Large intestine (tissue), 3 donors: ENCODE measurements around the gene OPN1LW. TPM values are rescaled to one million over a fixed set of nuclear protein-coding genes. Genes with fewer than 3 reads are reported as not detected.
"Not testable (repeated sequence)": the region's sequence is repeated elsewhere in the genome, so short reads cannot be mapped to it uniquely, and the experiment has no call there.

Experiments
- DNase-seq, 2 donors: peaks; one replicate each; pipeline versions ENCODE4 v3.0.0 to v3.0.0-alpha.2; 2013
- H3K27ac ChIP-seq: one replicate; pipeline ENCODE4 v1.5.1; 2013; ENCODE audit warnings: low read length
- H3K27me3 ChIP-seq: 2 replicates; pipeline ENCODE4 v1.6.1; 2013; ENCODE audit warnings: low read length; ENCODE audit not compliant: control insufficient read depth, insufficient read depth
- H3K36me3 ChIP-seq: 2 replicates; pipeline ENCODE4 v1.6.1; 2013; ENCODE audit warnings: low read length; ENCODE audit not compliant: control insufficient read depth, insufficient read depth
- H3K4me1 ChIP-seq: one replicate; pipeline ENCODE4 v1.6.1; 2013; ENCODE audit warnings: low read length; ENCODE audit not compliant: control insufficient read depth, insufficient read depth
- H3K4me3 ChIP-seq: one replicate; pipeline ENCODE4 v1.5.1; 2013; ENCODE audit warnings: low read length
- H3K9me3 ChIP-seq: one replicate; pipeline ENCODE4 v1.6.1; 2013; ENCODE audit warnings: mild to moderate bottlenecking, low read depth, low read length, moderate library complexity; ENCODE audit not compliant: control insufficient read depth
- WGBS: methylation state at CpG from one replicate; pipeline ENCODE4 v1.1.5; 2013; ENCODE audit warnings: low lambda C conversion rate; ENCODE audit not compliant: insufficient coverage; 5-methylcytosine and 5-hydroxymethylcytosine counted together
- polyA plus RNA-seq: library from polyadenylated mRNA; unstranded; fragments of 120-200 nt; gene quantifications from one replicate; pipeline ENCODE4 v1.2.1, GENCODE V29; 2013

The OPN1LW gene
- polyA plus RNA-seq, 1 donor, result not detected

DNA sequence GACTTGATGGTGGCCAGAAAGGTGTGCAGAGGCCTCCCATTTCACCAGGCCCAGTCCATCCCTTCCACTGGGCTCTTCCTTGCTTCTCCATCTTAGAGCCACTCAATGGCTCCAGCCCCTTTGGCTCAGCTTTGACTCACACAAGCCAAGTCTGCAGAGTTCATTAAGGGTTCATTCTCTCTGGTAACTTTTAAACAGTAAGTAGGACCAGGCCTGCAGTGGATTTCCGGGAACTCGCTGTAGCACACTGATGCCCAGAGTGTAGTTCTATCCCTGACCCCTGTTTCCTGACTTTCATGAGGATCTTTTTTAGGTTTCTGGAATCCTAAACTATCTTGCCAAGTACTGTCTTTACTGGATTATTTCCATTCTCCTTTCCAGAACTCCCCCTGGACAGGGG lies 13.2 kb downstream of the OPN1LW start:
- not testable (repeated sequence) for H3K9me3 ChIP-seq

DNA sequence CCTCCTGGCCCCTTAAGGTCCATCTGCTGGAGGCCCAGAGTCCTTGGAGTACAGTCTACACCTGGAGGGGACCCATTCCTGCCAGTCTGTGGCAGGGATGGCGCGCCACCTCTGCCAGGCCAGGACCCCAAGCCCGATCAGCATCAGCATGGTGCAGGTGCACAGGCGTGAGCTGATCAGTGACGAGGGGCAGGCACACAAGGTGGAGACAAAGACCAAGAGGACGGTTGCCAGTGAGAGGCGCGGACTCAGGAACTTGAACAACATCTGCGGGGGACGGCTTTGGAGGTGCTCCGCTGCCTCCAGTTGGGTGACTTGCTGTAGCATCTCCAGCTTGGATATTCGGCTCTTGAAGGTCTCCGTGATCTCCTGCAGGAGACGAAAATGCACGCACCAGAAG lies 15.3 kb downstream of the OPN1LW start:
- H3K27me3 ChIP-seq, DNase-seq, H3K4me3 ChIP-seq, H3K4me1 ChIP-seq, H3K9me3 ChIP-seq, H3K27ac ChIP-seq, H3K36me3 ChIP-seq: not testable (repeated sequence)
- WGBS, result no CpG with 5 or more reads among the region's 15 CpGs

More for the DNA sequence above, 13.2 kb downstream of the OPN1LW start:
- H3K4me1 ChIP-seq, H3K36me3 ChIP-seq, H3K27ac ChIP-seq, H3K27me3 ChIP-seq, H3K4me3 ChIP-seq, DNase-seq: not testable (repeated sequence)
- WGBS, result no CpG with 5 or more reads among the region's 2 CpGs

DNA sequence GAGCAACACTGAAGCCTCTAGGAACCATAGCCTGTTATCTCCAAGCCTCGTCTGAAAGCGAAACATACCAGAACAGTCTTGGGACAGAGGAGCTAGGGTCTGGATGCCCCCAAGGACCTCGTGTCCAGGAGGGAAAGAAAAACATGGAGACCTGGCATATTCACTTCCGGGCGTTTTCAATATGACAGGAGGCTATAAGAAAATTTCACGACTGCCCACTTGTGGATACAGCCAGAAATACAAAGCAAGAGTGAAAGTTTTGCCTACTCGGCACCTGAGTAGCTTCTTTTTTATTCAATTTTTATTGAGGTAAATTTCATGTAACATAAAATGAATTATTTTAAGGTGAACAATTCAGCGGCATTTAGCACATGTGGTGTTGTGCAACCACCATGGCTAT lies 20.9 kb downstream of the OPN1LW start:
- DNase-seq, H3K27ac ChIP-seq, H3K9me3 ChIP-seq, H3K27me3 ChIP-seq, H3K36me3 ChIP-seq, H3K4me1 ChIP-seq, H3K4me3 ChIP-seq: not testable (repeated sequence)
- no CpG with 5 or more reads among the region's 8 CpGs for WGBS

DNA sequence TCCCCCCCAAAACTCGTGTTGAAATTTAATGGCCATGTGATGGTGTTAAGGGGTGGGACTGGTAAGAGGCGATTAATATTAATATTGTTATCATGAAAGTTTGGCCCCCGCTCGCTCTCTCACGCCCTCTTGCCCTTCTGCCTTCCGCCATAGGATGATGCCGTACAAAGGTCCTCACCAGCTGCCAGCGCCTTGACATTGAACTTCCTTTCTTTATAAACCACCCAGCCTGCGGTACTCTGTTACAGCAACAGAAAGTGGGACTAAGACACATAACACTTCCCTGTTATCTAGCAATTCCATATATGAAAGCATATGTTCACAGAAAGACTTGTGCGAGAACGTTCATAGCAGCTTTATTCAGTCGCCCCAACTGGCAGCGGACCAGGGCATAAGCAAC lies 24.3 kb downstream of the OPN1LW start:
- not testable (repeated sequence) for H3K27ac ChIP-seq, H3K9me3 ChIP-seq, H3K27me3 ChIP-seq, H3K4me3 ChIP-seq, DNase-seq, H3K36me3 ChIP-seq, H3K4me1 ChIP-seq
- no CpG with 5 or more reads among the region's 13 CpGs for WGBS

DNA sequence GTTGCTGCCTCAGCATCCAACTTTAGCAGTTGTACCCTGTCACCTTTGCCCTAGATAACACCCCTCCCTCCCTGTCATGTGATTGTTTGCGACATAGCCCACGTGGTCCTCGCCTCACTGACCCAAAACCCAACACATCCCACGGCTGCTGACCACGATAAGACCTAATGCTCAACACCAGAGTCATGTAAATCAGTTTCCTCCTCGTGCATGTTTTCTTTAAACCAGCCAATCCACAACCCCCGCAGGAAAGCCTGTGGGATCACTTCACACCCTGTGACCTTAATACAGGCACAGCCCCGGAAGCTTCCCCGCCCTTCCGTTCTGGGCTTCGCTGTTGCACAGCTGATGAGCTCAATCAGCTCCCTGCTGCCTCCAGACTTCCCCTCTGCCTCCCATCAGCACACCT lies 28.5 kb downstream of the OPN1LW start:
- H3K36me3 ChIP-seq, H3K27me3 ChIP-seq, H3K4me1 ChIP-seq, DNase-seq, H3K4me3 ChIP-seq, H3K27ac ChIP-seq, H3K9me3 ChIP-seq: not testable (repeated sequence)
- WGBS, result no CpG with 5 or more reads among the region's 11 CpGs

DNA sequence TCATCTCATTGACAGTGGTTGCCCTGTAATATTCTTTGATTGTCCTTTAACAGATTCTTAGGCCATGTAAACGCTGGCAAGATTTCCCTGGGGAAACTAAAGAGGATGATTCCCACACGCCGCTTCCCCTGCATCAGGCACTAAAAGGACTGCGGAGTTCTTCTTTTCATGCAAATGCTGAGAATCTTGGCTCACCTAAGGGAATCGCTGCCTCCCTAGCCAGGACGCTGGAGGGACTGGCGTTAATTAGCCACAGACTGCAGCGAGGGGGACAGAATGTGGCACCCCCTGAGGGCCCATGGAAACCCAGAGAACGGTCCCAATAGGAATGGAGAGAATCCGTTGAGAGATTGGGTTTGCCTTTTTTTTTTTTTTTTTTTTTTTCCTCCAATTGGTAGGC lies 30.3 kb downstream of the OPN1LW start:
- not testable (repeated sequence) for H3K4me3 ChIP-seq, H3K4me1 ChIP-seq, DNase-seq, H3K36me3 ChIP-seq, H3K9me3 ChIP-seq, H3K27me3 ChIP-seq, H3K27ac ChIP-seq
- no CpG with 5 or more reads among the region's 10 CpGs for WGBS

DNA sequence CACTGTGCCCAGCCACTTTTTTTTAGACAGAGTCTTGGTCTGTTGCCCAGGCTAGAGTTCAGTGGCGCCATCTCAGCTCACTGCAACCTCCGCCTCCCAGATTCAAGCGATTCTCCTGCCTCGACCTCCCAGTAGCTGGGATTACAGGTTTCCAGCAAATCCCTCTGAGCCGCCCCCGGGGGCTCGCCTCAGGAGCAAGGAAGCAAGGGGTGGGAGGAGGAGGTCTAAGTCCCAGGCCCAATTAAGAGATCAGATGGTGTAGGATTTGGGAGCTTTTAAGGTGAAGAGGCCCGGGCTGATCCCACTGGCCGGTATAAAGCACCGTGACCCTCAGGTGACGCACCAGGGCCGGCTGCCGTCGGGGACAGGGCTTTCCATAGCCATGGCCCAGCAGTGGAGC lies 38.3 kb downstream of the OPN1LW start, which contains the start of gene OPN1MW:
Gene OPN1MW (plus strand): TSS at position 301 of the 400 bp plus-strand sequence. CDS start 82 bp downstream, at position 383.
- DNase-seq, H3K9me3 ChIP-seq, H3K27me3 ChIP-seq, H3K27ac ChIP-seq, H3K4me3 ChIP-seq, H3K4me1 ChIP-seq, H3K36me3 ChIP-seq: not testable (repeated sequence)
- no CpG with 5 or more reads among the region's 14 CpGs for WGBS

DNA sequence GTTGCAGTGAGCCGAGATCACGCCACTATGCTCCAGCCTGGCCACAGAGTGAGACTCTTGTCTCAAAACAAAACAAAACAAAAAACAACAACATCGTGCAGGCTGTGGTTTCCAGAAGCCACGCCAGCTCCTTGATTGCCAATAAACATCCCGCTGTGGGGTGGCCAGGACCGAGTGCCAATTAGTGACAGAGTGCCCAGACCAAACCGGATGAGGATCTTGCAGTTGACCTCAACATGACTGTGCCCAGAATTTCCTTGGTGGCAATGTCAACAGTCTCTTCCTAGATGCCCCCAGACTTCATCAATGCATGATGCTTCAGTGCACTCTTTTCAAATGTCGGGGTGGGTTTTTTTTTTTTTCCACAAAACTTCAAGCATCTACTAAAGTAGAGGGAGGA lies 39.8 kb downstream of the OPN1LW start:
- not testable (repeated sequence) for H3K4me3 ChIP-seq, H3K9me3 ChIP-seq, H3K27ac ChIP-seq, DNase-seq, H3K27me3 ChIP-seq, H3K4me1 ChIP-seq, H3K36me3 ChIP-seq
- WGBS, result no CpG with 5 or more reads among the region's 8 CpGs

DNA sequence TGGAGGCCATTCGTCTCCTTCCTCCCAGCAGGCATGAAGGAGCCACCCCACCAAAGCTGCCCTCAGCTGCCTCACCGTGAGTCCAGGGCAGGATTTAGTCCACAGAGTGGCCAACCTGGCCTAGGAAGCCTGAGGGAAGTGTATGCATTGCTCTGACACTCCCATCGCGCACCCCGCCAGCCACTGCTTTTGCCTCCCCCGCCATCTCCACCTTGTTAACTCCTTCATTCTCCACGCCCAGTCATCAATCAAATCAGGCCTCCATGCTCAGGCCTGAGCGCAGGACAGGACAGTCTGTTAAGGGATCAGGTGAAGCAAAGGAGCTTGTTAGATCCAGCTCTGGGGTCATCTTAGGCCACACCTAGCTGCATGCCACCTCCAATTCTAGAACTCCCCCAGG lies 48.8 kb downstream of the OPN1LW start:
- H3K4me1 ChIP-seq, H3K36me3 ChIP-seq, H3K4me3 ChIP-seq, DNase-seq, H3K9me3 ChIP-seq, H3K27ac ChIP-seq, H3K27me3 ChIP-seq: not testable (repeated sequence)
- no CpG with 5 or more reads among the region's 8 CpGs for WGBS

DNA sequence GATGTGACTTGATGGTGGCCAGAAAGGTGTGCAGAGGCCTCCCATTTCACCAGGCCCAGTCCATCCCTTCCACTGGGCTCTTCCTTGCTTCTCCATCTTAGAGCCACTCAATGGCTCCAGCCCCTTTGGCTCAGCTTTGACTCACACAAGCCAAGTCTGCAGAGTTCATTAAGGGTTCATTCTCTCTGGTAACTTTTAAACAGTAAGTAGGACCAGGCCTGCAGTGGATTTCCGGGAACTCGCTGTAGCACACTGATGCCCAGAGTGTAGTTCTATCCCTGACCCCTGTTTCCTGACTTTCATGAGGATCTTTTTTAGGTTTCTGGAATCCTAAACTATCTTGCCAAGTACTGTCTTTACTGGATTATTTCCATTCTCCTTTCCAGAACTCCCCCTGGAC lies 50.3 kb downstream of the OPN1LW start:
- H3K4me3 ChIP-seq, H3K27me3 ChIP-seq, H3K36me3 ChIP-seq, H3K9me3 ChIP-seq, H3K27ac ChIP-seq, DNase-seq, H3K4me1 ChIP-seq: not testable (repeated sequence)
- no CpG with 5 or more reads among the region's 2 CpGs for WGBS

DNA sequence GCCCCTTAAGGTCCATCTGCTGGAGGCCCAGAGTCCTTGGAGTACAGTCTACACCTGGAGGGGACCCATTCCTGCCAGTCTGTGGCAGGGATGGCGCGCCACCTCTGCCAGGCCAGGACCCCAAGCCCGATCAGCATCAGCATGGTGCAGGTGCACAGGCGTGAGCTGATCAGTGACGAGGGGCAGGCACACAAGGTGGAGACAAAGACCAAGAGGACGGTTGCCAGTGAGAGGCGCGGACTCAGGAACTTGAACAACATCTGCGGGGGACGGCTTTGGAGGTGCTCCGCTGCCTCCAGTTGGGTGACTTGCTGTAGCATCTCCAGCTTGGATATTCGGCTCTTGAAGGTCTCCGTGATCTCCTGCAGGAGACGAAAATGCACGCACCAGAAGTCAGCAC lies 52.4 kb downstream of the OPN1LW start:
- H3K4me3 ChIP-seq, DNase-seq, H3K9me3 ChIP-seq, H3K27me3 ChIP-seq, H3K4me1 ChIP-seq, H3K27ac ChIP-seq, H3K36me3 ChIP-seq: not testable (repeated sequence)
- no CpG with 5 or more reads among the region's 15 CpGs for WGBS
